Measurements from ENCODE around the gene CCHCR1.

DNA sequence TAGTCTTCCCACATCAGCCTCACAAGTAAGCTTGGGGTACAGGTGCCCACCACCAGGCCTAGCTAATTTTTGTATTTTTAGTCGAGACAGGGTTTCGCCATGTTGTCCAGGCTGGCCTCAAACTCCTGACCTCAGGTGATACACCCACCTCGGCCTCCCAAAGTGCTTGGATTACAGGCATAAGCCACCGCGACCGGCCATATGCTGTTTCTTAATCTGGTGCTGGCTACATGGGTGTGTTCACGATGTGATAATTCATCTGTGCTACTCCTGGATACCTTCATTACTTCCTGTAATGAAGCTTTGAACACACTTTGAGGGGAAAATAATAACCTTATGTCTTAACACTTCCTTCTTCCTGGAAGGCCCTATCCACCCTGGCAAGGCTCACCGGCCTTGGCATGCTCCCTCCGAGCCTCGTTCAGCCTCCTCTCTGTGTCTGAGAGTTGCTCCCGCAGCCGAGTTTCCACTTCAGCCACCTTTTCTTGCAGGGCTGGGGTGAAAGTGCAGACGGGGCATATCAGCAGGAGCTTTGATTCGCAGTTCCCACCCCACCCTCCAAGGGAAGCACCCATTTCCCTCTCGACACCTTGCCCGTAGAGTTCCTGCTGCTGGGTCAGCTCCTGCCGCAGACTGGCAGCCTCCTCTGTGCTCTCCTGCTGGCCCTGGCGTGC, 13.2 kb downstream of the CCHCR1 start:
- TF ChIP-seq POLR2AphosphoS5 (IDR thresholded peaks at IDR 0.05; ENCODE audit: control insufficient read depth, insufficient read depth, low read depth, low read length) (no peak), MAX (CRISPR knock-in tag; IDR thresholded peaks at IDR 0.05) (no peak), FOXA3 (CRISPR knock-in tag; conservative IDR thresholded peaks at IDR 0.05 in 1 of 2, IDR thresholded peaks at IDR 0.05 in 1 of 2) (no peak), CTCF (IDR thresholded peaks at IDR 0.05 in 2 of 3, conservative IDR thresholded peaks at IDR 0.05 in 1 of 3; ENCODE audit: insufficient read depth in 2 of 3, low read depth in 1 of 3, low read length in 3 of 3) (no peak), RBBP5 (IDR thresholded peaks at IDR 0.05; ENCODE audit: borderline replicate concordance, insufficient read depth, low read length, poor library complexity, severe bottlenecking) (no peak), CHD2 (IDR thresholded peaks at IDR 0.05; ENCODE audit: low read depth, low read length) (no peak), GATAD2A (IDR thresholded peaks at IDR 0.05) (no peak), ZNF764 (CRISPR knock-in tag; IDR thresholded peaks at IDR 0.05; ENCODE audit: low read depth) (no peak), FOS (IDR thresholded peaks at IDR 0.05; ENCODE audit: extremely low read depth, insufficient read length) (no peak), PYGO2 (tag; IDR thresholded peaks at IDR 0.05) (no peak), ZNF263 (CRISPR knock-in tag; IDR thresholded peaks at IDR 0.05; ENCODE audit: borderline replicate concordance) (no peak), ZNF57 (CRISPR knock-in tag; IDR thresholded peaks at IDR 0.05) (no peak), JUNB (CRISPR knock-in tag; conservative IDR thresholded peaks at IDR 0.05) (no peak)
- TF ChIP-seq, protein P1, sequence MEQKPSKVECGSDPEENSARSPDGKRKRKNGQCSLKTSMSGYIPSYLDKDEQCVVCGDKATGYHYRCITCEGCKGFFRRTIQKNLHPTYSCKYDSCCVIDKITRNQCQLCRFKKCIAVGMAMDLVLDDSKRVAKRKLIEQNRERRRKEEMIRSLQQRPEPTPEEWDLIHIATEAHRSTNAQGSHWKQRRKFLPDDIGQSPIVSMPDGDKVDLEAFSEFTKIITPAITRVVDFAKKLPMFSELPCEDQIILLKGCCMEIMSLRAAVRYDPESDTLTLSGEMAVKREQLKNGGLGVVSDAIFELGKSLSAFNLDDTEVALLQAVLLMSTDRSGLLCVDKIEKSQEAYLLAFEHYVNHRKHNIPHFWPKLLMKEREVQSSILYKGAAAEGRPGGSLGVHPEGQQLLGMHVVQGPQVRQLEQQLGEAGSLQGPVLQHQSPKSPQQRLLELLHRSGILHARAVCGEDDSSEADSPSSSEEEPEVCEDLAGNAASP (IDR thresholded peaks at IDR 0.05): no peak
